B cell (primary cell): Measurements from ENCODE around the gene FBXW9. TPM values are rescaled to one million over a fixed set of nuclear protein-coding genes. Genes with fewer than 3 reads are reported as not detected.

Experiments used
- ATAC-seq: fragments of 200-7000 bp; cut with Tn5 transposase; one replicate; pipeline ENCODE4 v1.10.0; 2021; ENCODE audit warnings: low read depth, mild to moderate bottlenecking, moderate number of reproducible peaks, moderate library complexity
- CTCF ChIA-PET: fragments of 350-600 bp; sonication (Branson Sonifier 250); formaldehyde crosslinking; loops from one replicate; lab custom pipeline; 2021; ENCODE audit warnings: antibody characterized with exemption, inconsistent platforms; lab: Charles Lee
- POLR2A ChIA-PET: fragments of 350-600 bp; sonication (Branson Sonifier 250); formaldehyde crosslinking; loops from one replicate; lab custom pipeline; 2021; ENCODE audit warnings: antibody characterized with exemption; lab: Charles Lee
- DNase-seq: peaks from one replicate; pipeline ENCODE4 v3.0.0; 2013
- H2AFZ ChIP-seq: 2 replicates; pipeline ENCODE4 v1.6.1; 2012; ENCODE audit warnings: mild to moderate bottlenecking, low read depth, low read length; ENCODE audit not compliant: insufficient read depth, poor library complexity, severe bottlenecking
- H3K27ac ChIP-seq, 2 donors: 1 replicate in 1 of 2; 2 replicates in 1 of 2; pipeline ENCODE4 v1.5.1; 2012 to 2013; ENCODE audit warnings: low read length in 2 of 2, mild to moderate bottlenecking in 2 of 2, moderate library complexity in 1 of 2
- H3K27me3 ChIP-seq, 4 experiments: fragments of 200-600 bp in 1 of 4; sonication (generic) in 1 of 4; replicated peaks in 1 of 4; 1 replicate in 2 of 4; 2 replicates in 2 of 4; pipeline versions ENCODE4 v1.6.1 to v1.7.0; 2013 to 2016; ENCODE audit warnings: low read length in 3 of 4, mild to moderate bottlenecking in 2 of 4, mixed read lengths in 1 of 4, moderate library complexity in 1 of 4; ENCODE audit not compliant: insufficient read depth in 4 of 4, control insufficient read depth in 3 of 4; ENCODE audit errors: control extremely low read depth in 1 of 4
- H3K36me3 ChIP-seq, 2 experiments: replicated peaks in 1 of 2; 1 replicate in 1 of 2; 2 replicates in 1 of 2; pipeline versions ENCODE4 v1.6.1 to v1.7.1; 2013; ENCODE audit warnings: low read length in 1 of 2; ENCODE audit not compliant: insufficient read depth in 2 of 2, control insufficient read depth in 1 of 2; ENCODE audit errors: control extremely low read depth in 1 of 2, extremely low read depth in 1 of 2
- H3K4me1 ChIP-seq, 2 donors: fragments of 200-600 bp in 1 of 2; sonication (generic) in 1 of 2; 1 replicate in 1 of 2; 2 replicates in 1 of 2; pipeline versions ENCODE4 v1.5.1 to v1.6.1; 2013 to 2017; ENCODE audit warnings: low read length in 2 of 2; ENCODE audit not compliant: control insufficient read depth in 2 of 2, insufficient read depth in 2 of 2
- H3K4me2 ChIP-seq: replicated peaks from 2 replicates; pipeline ENCODE3; 2012; ENCODE audit warnings: mild to moderate bottlenecking, low read depth, low read length; ENCODE audit not compliant: poor library complexity, severe bottlenecking
- H3K4me3 ChIP-seq, 5 experiments: fragments of 200-600 bp in 1 of 5; sonication (generic) in 1 of 5; 1 replicate in 3 of 5; 2 replicates in 2 of 5; pipeline versions ENCODE4 v1.5.1 to v1.7.0; 2011 to 2016; ENCODE audit warnings: low read length in 4 of 5, mild to moderate bottlenecking in 4 of 5, low read depth in 2 of 5, control low read depth in 1 of 5, moderate library complexity in 1 of 5; ENCODE audit not compliant: insufficient read depth in 1 of 5; ENCODE audit errors: control extremely low read depth in 1 of 5, extremely low read depth in 1 of 5
- H3K79me2 ChIP-seq: fragments of 200-600 bp; sonication (generic); one replicate; pipeline ENCODE4 v1.6.0; 2016; ENCODE audit warnings: low read length; ENCODE audit not compliant: control insufficient read depth, insufficient read depth
- H3K9ac ChIP-seq: fragments of 200-600 bp; sonication (generic); 2 replicates; pipeline ENCODE4 v1.6.1; 2017; ENCODE audit warnings: mild to moderate bottlenecking, low read length, moderate library complexity
- H3K9me3 ChIP-seq, 3 donors: one replicate each; pipeline versions ENCODE4 v1.6.1 to v1.7.1; 2013; ENCODE audit warnings: low read length in 2 of 3; ENCODE audit not compliant: control insufficient read depth in 2 of 3, insufficient read depth in 1 of 3; ENCODE audit errors: control extremely low read depth in 1 of 3
- H4K20me1 ChIP-seq: 2 replicates; pipeline ENCODE4 v1.6.0; 2012; ENCODE audit warnings: mild to moderate bottlenecking, low read length; ENCODE audit not compliant: insufficient read depth, control insufficient read depth, poor library complexity, severe bottlenecking
- H3K27ac Mint-ChIP-seq: one replicate; pipeline ENCODE4 v1.8.0; 2021; ENCODE audit warnings: mixed read lengths
- H3K27me3 Mint-ChIP-seq: one replicate; pipeline ENCODE4 v1.8.0; 2021; ENCODE audit warnings: mixed read lengths
- H3K4me1 Mint-ChIP-seq: one replicate; pipeline ENCODE4 v1.8.0; 2021; ENCODE audit warnings: mixed read lengths
- H3K4me3 Mint-ChIP-seq: one replicate; pipeline ENCODE4 v1.8.0; 2021; ENCODE audit warnings: mixed read lengths
- H3K9me3 Mint-ChIP-seq: one replicate; pipeline ENCODE4 v1.8.0; 2022; ENCODE audit warnings: mixed read lengths; ENCODE audit not compliant: insufficient read depth
- CTCF ChIP-seq: fragments of 200-600 bp; IDR thresholded peaks from one replicate; pipeline ENCODE4 v1.8.0; 2022; ENCODE audit warnings: antibody characterized with exemption, mild to moderate bottlenecking
- EZH2 ChIP-seq: IDR thresholded peaks from 2 replicates; pipeline ENCODE4 v1.6.1; 2012; ENCODE audit warnings: borderline replicate concordance, low read depth, mild to moderate bottlenecking, moderate library complexity, low read length; ENCODE audit not compliant: insufficient read depth, poor library complexity, severe bottlenecking
- WGBS: methylation state at CpG from one replicate; pipeline ENCODE4 v1.1.5; 2013; ENCODE audit warnings: missing lambda C conversion rate; ENCODE audit not compliant: insufficient coverage; 5-methylcytosine and 5-hydroxymethylcytosine counted together
- intact Hi-C: fragments of 100-400 bp; cut with micrococcal nuclease; formaldehyde crosslinking; loops from one replicate; pipeline ENCODE4 v1.10.0; 2022
- polyA plus RNA-seq: library from polyadenylated mRNA; depleted of rRNA; stranded (reverse); fragments of >200 nt; gene quantifications from 2 replicates; pipeline ENCODE4 v1.2.3, GENCODE V29; 2012
- total RNA-seq, 2 donors: library from RNA; stranded (reverse); fragments of 120-200 nt in 1 of 2; gene quantifications; 1 replicate in 1 of 2; 2 replicates in 1 of 2; pipeline versions ENCODE4 v1.2.3 to v1.2.4, GENCODE V29; 2013 to 2022

The FBXW9 gene
- total and polyA plus RNA-seq, 2 donors (not counting 1 experiment from before 2014, with no cell fraction given): 4.7 TPM

GRCh38 chr19:12672744-12673143 lies 23.7 kb downstream of the FBXW9 start:
- Histone ChIP-seq H3K27ac (no peak overlapping the region), H4K20me1 (peaks cover 43% of the 10 kb centered on the region), H3K4me1 (peaks cover 20 to 32% of the 10 kb centered on the region in 2 donors), H2AFZ (no peak overlapping the region), H3K27me3 (no peaks in the 10 kb centered on the region), H3K36me3 (peaks cover 6 to 47% of the 10 kb centered on the region in 2 experiments), H3K4me2 (no peak overlapping the region), H3K4me3 (no peak overlapping the region), H3K9me3 (no peaks in the 10 kb centered on the region), H3K79me2 (peaks cover 59% of the 10 kb centered on the region), H3K9ac (no peak overlapping the region)
- intact Hi-C loops: loop anchor here (1.0 kb wide), 2 partner anchors 32 to 108 kb away; no protein-coding TSS in a partner anchor
- ChIA-PET CTCF (interaction anchor here (0.5 to 5.7 kb wide), 19 partner anchors 9 to 175 kb away, joined by 3 to 82 read pairs (median 5); partner anchors contain the start of genes DHPS, TRIR, ZNF490 and ZNF791), POLR2A (interaction anchor here (0.6 to 1.5 kb wide), 5 partner anchors 49 to 1216 kb away, joined by 3 to 6 read pairs (median 5); partner anchors contain the start of gene ZNF564)
- Mint-ChIP-seq H3K27me3 (no peaks in the 10 kb centered on the region), H3K4me1 (peaks cover 40% of the 10 kb centered on the region), H3K4me3 (no peak overlapping the region), H3K27ac (no peak overlapping the region), H3K9me3 (no peaks in the 10 kb centered on the region)
- DNase-seq: no peak
- ATAC-seq: no peak
- WGBS: 94% methylated on average over 2 of the region's 10 CpGs
- TF ChIP-seq CTCF (no peak), EZH2 (no peak)

- TF ChIP-seq EZH2 (no peak), CTCF (no peak)
- peak overlapping the region; percentile 97 for H3K9ac ChIP-seq
- peak overlapping the region; percentile 86 for H3K4me2 ChIP-seq
- H3K79me2 ChIP-seq: peaks cover 67% of the 10 kb centered on the region
- no peaks in the 10 kb centered on the region for H3K27me3 Mint-ChIP-seq
- 65% methylated on average over 22 of the region's 26 CpGs for WGBS
- peak overlapping the region; percentile 75 to 99 (median 95) for H3K4me3 ChIP-seq
- H3K4me1 Mint-ChIP-seq: peaks cover 50% of the 10 kb centered on the region
- H3K36me3 ChIP-seq: peaks cover 1 to 26% of the 10 kb centered on the region in 2 experiments
- no peaks in the 10 kb centered on the region for H3K9me3 ChIP-seq
- peaks cover 32% of the 10 kb centered on the region for H4K20me1 ChIP-seq
- DNase-seq (no peak), ATAC-seq (no peak)
- peak overlapping the region; percentile 100 for H3K27ac Mint-ChIP-seq
- peaks cover 22 to 41% of the 10 kb centered on the region in 2 donors for H3K4me1 ChIP-seq
- peak overlapping the region; percentile 90 to 99 for H3K27ac ChIP-seq
- intact Hi-C loops: no loop called here
- H2AFZ ChIP-seq: peak overlapping the region; percentile 97
- POLR2A ChIA-PET: no interaction called here
- peak overlapping the region; percentile 98 for H3K4me3 Mint-ChIP-seq
- no peaks in the 10 kb centered on the region for H3K27me3 ChIP-seq
- no peaks in the 10 kb centered on the region for H3K9me3 Mint-ChIP-seq
- CTCF ChIA-PET: interaction anchor here (1.4 to 5.7 kb wide), 7 partner anchors 30 to 126 kb away, joined by 5 to 82 read pairs (median 9); partner anchors contain the start of gene TRIR
Observed at GRCh38 chr19:12670159-12670928, 26.1 kb downstream of the FBXW9 start.
